Stimulated activated CD4-positive, alpha-beta T cell treated with anti-CD3 and anti-CD28 coated beads, Interleukin-4, amount 100 ng/mL, for 1 hour (primary cell): ENCODE results near the gene FAM174C.
"Not testable (repeated sequence)": the region's sequence is repeated elsewhere in the genome, so short reads cannot be mapped to it uniquely, and the experiment has no call there.

ENCODE experiments used
- DNase-seq: peaks from one replicate; pipeline ENCODE4 v3.0.0-alpha.2; 2020

FAM174C gene

GRCh38 chr19:1237754-1238368 lies 37.5 kb upstream of the FAM174C start, which contains the start of gene CBARP:
Gene CBARP (minus strand): TSS chr19:1238005. CDS start chr19:1236100, 1,905 bp downstream.
- no peak for DNase-seq

DNA sequence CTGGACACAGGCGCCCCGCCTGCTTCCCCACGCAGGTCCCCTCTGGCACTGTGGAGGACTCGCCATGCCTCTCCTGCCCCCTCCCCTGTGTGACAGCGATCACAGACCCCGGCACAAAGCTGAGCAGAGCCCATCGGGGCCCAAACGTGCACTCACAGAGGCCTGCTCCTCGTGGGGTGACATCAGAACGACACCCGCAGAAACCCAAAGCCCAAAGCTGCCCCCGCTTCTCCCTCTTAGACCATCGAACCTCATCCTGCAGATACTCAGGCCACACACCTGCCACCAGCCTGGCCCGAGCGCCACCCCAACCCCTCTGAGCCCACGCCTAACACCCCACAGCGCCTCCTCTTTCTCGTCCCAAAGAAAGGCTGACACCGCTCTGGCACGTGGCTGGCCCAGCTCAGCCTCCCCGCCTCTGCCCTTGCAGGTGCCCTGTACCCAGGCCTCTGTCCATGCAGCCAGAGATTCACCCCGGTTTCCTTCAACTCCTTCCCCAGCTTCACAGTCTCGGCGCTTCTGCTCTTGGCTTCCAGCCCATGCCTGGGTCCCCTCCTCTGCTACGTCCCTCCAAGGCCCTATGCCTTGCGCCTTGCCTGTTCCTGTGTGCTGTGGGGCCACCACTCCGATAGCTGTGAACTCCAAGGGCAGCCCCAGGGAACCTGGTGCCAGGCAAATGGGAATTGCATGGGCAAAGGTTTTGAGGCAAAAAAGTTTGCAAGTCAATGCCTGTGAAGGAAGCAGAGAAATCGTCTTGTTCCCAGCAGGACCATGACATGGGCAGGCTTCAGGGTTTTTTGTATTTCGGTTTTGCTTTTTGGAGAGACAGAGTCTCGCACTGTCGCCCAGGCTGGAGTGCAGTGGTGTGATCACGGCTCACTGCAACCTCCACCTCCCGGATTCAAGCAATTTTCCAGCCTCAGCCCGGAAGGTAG lies 36.7 kb upstream of the FAM174C start:
- no peak for DNase-seq

- DNase-seq = no peak
Observed at GRCh38 chr19:1239420-1239795, 35.9 kb upstream of the FAM174C start.

GRCh38 chr19:1239796-1240737 lies 35.3 kb upstream of the FAM174C start:
- DNase-seq = peak; percentile 93

GRCh38 chr19:1240925-1241324 lies 34.4 kb upstream of the FAM174C start:
- no peak for DNase-seq

- peak; percentile 93 for DNase-seq
Observed at GRCh38 chr19:1241417-1242095, 33.8 kb upstream of the FAM174C start, which contains the start of gene ATP5F1D. Gene ATP5F1D (plus strand): TSS chr19:1241751. CDS start chr19:1241851, 100 bp downstream.

DNA sequence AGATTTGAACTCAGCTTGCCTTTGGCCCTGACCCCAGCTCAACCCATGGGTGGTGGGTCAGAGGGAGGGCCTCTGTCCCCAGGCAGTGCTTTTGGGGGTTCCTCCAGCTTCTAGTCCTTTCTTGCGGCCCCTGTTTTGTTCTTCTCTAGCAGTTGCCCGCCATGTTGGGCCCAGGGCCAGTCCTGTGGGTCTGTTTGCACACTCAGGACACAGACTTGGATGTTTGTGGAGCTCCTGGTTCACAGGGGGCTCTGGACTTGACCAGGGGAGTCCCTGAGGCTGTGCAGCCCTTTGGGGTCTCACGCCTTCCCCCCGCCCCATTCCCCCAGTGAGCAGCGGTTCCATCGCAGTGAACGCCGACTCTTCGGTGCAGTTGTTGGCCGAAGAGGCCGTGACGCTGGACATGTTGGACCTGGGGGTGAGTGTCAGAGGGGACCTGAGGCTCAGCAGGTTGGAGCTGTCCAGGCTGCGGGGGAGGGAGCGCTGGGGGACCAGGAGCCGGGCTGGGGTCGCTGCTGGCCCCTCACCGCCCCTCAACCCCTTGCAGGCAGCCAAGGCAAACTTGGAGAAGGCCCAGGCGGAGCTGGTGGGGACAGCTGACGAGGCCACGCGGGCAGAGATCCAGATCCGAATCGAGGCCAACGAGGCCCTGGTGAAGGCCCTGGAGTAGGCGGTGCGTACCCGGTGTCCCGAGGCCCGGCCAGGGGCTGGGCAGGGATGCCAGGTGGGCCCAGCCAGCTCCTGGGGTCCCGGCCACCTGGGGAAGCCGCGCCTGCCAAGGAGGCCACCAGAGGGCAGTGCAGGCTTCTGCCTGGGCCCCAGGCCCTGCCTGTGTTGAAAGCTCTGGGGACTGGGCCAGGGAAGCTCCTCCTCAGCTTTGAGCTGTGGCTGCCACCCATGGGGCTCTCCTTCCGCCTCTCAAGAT lies 31.3 kb upstream of the FAM174C start:
- DNase-seq = peak; percentile 87

- no peak for DNase-seq
Observed at GRCh38 chr19:1244693-1245451, 30.5 kb upstream of the FAM174C start.

- no peak for DNase-seq
Observed at GRCh38 chr19:1245494-1246264, 29.7 kb upstream of the FAM174C start.

GRCh38 chr19:1246265-1247087 lies 28.9 kb upstream of the FAM174C start:
- not testable (repeated sequence) for DNase-seq

DNA sequence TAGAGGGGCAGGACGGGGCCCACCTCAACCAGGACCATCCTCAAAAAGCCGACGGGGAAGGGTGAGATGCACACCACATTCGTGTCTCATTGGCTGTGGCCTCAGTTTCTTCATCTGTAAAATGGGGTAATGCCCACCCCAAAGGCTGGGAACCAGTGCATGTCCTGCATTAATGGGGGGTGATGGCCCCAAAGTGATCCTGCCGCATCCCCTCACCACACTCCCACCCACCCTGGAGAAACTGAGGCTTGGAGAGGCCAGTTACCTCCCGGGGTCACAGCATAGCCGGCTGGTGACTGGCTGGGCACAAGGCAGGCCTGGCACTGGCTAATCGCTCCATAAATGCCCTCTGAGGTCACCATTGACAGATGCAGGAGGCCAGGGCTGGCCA lies 27.6 kb upstream of the FAM174C start:
- no peak for DNase-seq

DNA sequence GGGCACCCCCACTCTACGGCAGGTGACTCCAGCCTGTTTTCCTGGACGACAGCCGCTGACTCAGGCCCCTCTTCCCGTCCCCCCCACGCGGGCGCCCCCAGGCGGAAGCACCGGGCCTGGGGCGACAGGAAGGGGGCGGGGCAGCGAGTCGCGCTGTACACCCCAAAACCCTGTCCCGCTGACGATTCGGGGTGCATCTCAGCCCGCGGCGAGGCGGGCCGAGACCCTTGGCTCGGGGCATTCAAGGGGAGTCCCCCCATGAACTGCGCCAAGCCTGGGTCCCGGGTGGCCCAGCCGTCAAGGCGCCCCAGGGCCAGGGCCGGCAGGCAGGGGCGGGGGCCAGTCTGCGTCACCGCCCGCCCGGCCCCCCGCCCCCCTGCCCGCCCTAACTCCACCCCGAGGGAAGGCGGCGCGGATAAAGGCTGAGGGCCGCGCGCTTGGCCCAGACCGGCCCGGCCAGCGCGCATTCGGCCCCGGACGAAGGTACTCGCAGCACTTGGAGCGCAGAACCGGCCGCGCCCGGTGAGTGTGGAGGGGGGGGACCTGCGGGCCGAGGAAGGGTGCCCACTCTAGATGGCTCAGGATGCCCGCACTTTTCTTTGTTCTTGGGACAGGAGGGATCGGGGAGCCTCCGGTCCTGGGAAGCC lies 27.1 kb upstream of the FAM174C start, which contains the start of gene MIDN:
MIDN (plus strand) TSS at position 445 of the 647 bp plus-strand sequence. CDS start 1,714 bp downstream, outside the sequence.
- DNase-seq = peak; percentile 62

DNA sequence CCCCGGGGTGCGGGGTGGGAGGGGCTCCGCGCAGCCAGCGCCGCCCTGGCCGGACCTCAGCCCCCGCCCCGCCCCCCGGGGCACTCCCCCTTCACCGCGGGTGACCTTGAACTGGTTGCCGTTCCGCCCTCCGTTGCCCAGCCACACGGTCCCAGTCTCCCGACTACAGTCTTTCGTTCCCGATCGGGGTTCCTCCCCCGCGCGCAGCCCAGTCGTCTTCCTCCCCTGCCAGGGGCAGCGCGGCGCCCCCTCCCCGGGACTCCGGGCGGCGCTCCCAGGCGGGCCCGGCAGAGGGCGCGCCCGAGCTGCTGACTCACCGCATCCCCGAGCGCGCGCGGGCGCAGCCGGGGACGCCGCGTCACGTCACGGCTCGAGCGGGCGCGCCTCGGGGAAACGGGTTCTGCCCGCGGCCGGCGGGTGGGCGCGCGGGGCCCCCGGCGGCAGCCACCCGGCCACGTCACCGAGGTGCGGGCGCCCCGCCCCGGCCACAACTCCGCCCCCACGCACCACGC lies 26.5 kb upstream of the FAM174C start:
- peak; percentile 84 for DNase-seq

GRCh38 chr19:1249298-1249989 lies 25.9 kb upstream of the FAM174C start:
- DNase-seq = peak; percentile 93

DNA sequence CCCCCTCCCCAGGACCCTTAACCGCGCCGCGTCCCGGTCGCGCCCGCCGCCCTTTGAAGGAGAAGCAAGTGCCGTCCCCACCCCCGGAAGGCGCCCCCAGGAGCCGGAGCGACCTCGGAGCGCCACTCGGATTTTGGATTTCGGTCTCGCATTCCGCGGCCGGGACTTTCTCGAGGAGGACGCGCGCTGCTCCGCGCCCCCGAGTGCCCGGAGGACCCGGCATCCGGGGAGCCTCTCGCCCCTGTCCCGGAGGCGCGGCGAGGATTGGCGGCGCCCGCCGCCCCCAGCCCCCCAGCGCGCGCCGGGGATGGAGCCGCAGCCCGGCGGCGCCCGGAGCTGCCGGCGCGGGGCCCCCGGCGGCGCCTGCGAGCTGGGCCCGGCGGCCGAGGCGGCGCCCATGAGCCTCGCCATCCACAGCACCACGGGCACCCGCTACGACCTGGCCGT lies 25.3 kb upstream of the FAM174C start:
- DNase-seq = no peak

DNA sequence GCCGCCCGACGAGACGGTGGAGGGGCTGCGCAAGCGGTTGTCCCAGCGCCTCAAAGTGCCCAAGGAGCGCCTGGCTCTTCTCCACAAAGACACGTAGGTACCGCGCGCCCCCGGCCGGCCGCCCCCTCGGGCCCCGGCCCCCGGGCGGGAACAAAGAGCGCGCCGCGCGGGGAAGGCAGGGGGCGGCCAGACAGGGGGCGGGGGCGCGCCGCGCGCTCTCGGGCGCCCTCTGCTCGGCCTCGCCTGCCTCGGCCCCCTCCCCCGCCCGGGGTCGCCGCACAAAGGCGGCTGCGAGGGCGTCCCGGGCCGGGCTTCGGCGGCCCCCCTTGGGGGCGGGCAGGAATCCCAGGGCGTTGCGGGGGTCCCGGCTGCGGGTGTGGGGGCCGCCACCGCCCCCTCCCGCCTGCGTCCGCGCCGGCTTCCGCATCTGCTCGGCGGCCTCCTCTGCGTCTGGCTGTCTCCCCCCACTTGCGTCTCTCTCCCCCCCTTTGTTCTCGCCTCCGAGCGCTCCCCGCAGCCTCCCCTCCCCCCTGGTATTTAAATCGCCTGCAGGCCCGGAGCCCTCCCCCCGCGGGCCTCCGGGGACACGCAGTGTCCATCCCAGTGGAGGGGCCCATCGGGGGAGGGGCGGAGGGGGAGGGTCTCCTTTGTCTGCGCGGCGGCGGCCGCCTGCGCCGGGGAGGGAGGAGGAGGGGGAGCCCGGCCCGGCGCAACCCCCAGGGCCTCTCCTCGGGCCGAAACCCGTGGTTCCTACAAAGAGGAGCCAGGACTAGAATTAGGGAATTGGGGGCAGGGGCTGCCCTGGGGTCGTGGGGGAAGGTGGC lies 24.7 kb upstream of the FAM174C start:
- peak; percentile 50 for DNase-seq
